Activated CD8-positive, alpha-beta T cell treated with anti-CD3 and anti-CD28 coated beads for 36 hours (primary cell): ENCODE data around the gene GGPS1. TPM values are rescaled to one million over a fixed set of nuclear protein-coding genes. Genes with fewer than 3 reads are reported as not detected.
A peak's percentile ranks its signal among the peaks of the same experiment; 100 is the strongest.

Experiments used
- ATAC-seq: fragments of 200-7000 bp; cut with Tn5 transposase; one replicate; pipeline ENCODE4 v1.10.0; 2021; ENCODE audit warnings: mild to moderate bottlenecking, moderate library complexity
- CTCF ChIA-PET: fragments of 350-600 bp; sonication (Branson Sonifier 250); formaldehyde crosslinking; loops from one replicate; lab custom pipeline; 2021; ENCODE audit warnings: antibody characterized with exemption; lab: Charles Lee
- POLR2A ChIA-PET: fragments of 350-600 bp; sonication (Branson Sonifier 250); formaldehyde crosslinking; loops from one replicate; lab custom pipeline; 2021; ENCODE audit warnings: antibody characterized with exemption; lab: Charles Lee
- DNase-seq: peaks from one replicate; pipeline ENCODE4 v3.0.0-alpha.2; 2020
- H3K27ac Mint-ChIP-seq: one replicate; pipeline ENCODE4 v1.8.0; 2021; ENCODE audit warnings: mild to moderate bottlenecking, mixed read lengths
- H3K27me3 Mint-ChIP-seq: one replicate; pipeline ENCODE4 v1.8.0; 2021; ENCODE audit warnings: mixed read lengths
- H3K36me3 Mint-ChIP-seq: one replicate; pipeline ENCODE4 v1.8.0; 2021; ENCODE audit warnings: low read depth, mixed read lengths
- H3K4me1 Mint-ChIP-seq: one replicate; pipeline ENCODE4 v1.8.0; 2021; ENCODE audit warnings: low read depth, mixed read lengths
- H3K4me3 Mint-ChIP-seq: one replicate; pipeline ENCODE4 v1.8.0; 2021; ENCODE audit warnings: mild to moderate bottlenecking, moderate library complexity, mixed read lengths
- H3K9me3 Mint-ChIP-seq: one replicate; pipeline ENCODE4 v1.8.0; 2021; ENCODE audit warnings: mixed read lengths
- intact Hi-C: fragments of 100-400 bp; cut with micrococcal nuclease; formaldehyde crosslinking; loops from one replicate; pipeline ENCODE4 v1.10.0; 2022
- total RNA-seq, 2 experiments: library from RNA; stranded (reverse); gene quantifications; one replicate each; pipeline ENCODE4 v1.2.3, GENCODE V29; 2021
- TF ChIP-seq, protein P1 (sequence below): fragments of 200-600 bp; IDR thresholded peaks from one replicate; pipeline ENCODE4 v1.8.0; 2022; ENCODE audit warnings: antibody characterized with exemption, mild to moderate bottlenecking

GGPS1 gene
- total RNA-seq, 2 experiments from 2014 or later, result 35.4 to 37.8 TPM

DNA sequence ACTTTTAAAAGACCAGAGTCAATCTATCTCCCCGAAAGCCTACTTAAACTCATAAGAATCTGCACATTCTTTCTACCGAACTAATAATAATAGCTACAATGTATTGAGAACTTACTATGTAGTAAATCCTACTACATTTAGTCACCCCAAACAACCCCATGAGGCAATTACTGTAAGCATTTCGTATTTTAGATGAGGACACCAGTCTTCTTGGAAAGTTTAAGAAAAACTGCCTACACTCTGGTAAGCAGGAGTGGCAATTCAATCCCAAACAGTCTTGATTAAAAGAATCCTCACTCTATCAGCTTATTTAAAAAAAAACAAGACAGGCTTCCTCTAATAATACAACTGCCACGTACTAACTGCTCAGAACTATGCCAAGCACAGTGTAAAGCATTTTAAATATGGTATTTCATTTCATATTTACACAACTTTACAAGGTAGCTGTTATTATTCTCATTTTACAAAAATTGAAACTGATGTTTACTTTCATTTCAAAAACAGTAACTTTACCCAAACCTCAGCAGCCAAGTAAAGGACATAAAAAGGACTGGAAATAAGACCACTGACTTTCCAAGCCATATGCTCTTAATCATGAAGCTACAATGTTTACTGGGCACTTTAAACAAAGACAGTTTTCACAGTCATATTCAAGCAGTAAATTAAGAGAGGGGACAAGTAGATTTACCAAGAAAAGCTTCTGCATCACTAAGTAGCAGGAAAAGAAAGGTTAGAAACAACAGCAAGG, 14.3 kb upstream of the GGPS1 start:
- no peaks in the 10 kb centered on the region for H3K27me3 Mint-ChIP-seq
- ChIA-PET CTCF (interaction anchor here (1.1 to 3.6 kb wide), 9 partner anchors 9 to 103 kb away, joined by 3 to 20 read pairs (median 4); no protein-coding TSS in a partner anchor), POLR2A (interaction anchor here (1.4 to 3.3 kb wide), 4 partner anchors 9 to 14 kb away, joined by 4 to 15 read pairs (median 10); partner anchors contain the start of genes ARID4B and GGPS1)
- peak; percentile 22 for ATAC-seq
- H3K4me3 Mint-ChIP-seq, result peak overlapping the region; percentile 49
- DNase-seq, result no peak
- H3K9me3 Mint-ChIP-seq, result no peaks in the 10 kb centered on the region
- intact Hi-C loops, result no loop called here
- TF ChIP-seq, protein P1, sequence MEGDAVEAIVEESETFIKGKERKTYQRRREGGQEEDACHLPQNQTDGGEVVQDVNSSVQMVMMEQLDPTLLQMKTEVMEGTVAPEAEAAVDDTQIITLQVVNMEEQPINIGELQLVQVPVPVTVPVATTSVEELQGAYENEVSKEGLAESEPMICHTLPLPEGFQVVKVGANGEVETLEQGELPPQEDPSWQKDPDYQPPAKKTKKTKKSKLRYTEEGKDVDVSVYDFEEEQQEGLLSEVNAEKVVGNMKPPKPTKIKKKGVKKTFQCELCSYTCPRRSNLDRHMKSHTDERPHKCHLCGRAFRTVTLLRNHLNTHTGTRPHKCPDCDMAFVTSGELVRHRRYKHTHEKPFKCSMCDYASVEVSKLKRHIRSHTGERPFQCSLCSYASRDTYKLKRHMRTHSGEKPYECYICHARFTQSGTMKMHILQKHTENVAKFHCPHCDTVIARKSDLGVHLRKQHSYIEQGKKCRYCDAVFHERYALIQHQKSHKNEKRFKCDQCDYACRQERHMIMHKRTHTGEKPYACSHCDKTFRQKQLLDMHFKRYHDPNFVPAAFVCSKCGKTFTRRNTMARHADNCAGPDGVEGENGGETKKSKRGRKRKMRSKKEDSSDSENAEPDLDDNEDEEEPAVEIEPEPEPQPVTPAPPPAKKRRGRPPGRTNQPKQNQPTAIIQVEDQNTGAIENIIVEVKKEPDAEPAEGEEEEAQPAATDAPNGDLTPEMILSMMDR, result no peak
- peaks cover 65% of the 10 kb centered on the region for H3K4me1 Mint-ChIP-seq
- H3K36me3 Mint-ChIP-seq, result peaks cover 37% of the 10 kb centered on the region
- H3K27ac Mint-ChIP-seq, result peak overlapping the region; percentile 85

DNA sequence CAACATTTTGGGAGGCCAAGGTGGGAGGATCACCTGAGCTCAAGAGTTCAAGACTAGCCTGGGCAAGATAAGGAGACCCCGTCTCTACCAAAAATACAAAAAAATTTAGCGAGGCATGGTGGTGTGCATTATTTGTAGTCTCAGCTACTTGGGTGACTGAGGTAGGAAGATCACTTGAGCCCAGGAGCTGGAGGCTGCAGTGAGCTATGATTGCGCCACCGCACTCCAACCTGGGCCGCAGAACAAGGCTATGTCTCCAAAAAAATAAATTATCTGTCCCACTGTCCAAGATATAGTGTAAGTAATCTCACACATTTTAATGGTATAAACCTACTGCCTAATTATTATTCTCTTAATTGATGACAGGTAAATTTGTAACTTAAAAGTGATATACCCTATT, 13.2 kb upstream of the GGPS1 start:
- Mint-ChIP-seq H3K4me1 (peaks cover 70% of the 10 kb centered on the region), H3K27me3 (no peaks in the 10 kb centered on the region), H3K4me3 (no peak overlapping the region), H3K9me3 (no peaks in the 10 kb centered on the region), H3K27ac (peak overlapping the region; percentile 59), H3K36me3 (peaks cover 42% of the 10 kb centered on the region)
- intact Hi-C loops, result no loop called here
- ATAC-seq (no peak), DNase-seq (no peak)
- TF ChIP-seq, protein P1, result no peak
- ChIA-PET POLR2A (interaction anchor here (0.6 to 3.3 kb wide), 2 partner anchors 10 to 14 kb away, joined by 3 to 14 read pairs; no protein-coding TSS in a partner anchor), CTCF (interaction anchor here (1.2 to 3.6 kb wide), 6 partner anchors 9 to 102 kb away, joined by 3 to 20 read pairs (median 5); no protein-coding TSS in a partner anchor)

DNA sequence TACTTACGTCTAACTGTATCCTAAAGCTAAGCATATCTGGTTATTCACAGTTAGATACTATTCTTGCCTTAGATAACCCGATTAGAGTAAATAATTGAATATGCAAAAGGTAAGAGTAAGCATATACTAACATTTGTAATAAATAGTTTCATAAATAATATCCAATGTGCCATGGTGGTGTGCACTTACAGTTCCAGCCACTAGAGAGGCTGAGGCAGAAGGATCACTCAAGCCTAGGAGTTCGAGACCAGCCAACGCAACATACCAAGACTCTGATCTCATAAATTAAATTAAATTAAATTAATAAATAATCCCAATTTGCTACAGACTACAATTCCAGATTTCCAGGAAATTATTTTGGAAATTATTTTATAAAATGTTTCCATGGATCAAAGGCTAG, 12.6 kb upstream of the GGPS1 start:
- DNase-seq (no peak), ATAC-seq (no peak)
- Mint-ChIP-seq H3K9me3 (no peaks in the 10 kb centered on the region), H3K4me1 (peaks cover 72% of the 10 kb centered on the region), H3K27me3 (no peaks in the 10 kb centered on the region), H3K27ac (peak overlapping the region; percentile 59), H3K4me3 (no peak overlapping the region), H3K36me3 (peaks cover 45% of the 10 kb centered on the region)
- ChIA-PET CTCF (interaction anchor here (1.6 to 3.6 kb wide), 4 partner anchors 9 to 99 kb away, joined by 5 to 20 read pairs (median 10); no protein-coding TSS in a partner anchor), POLR2A (interaction anchor here (0.6 kb wide), 1 partner anchor 13 kb away, joined by 3 read pairs; no protein-coding TSS in a partner anchor)
- intact Hi-C loops, result no loop called here
- TF ChIP-seq, protein P1, result peak; percentile 31

DNA sequence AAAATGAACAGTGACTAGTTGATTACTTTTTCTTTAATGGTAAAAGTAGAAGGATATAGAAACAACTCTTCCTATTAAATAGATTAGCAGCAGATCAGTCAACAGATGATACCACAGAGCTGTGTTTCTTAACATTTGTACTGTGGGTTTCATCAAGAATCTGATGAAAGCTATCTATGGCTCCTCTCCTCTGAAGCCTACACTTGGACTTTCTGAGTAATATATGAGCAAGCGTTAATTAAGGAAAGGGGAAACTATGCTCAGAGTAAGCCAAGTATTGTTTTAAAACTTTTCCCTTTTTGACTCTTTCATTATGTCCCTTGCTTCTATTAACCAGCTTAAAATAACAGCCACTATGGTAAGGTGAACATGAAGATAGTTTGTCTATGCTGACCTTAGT, 11.2 kb upstream of the GGPS1 start:
- H3K36me3 Mint-ChIP-seq, result peaks cover 51% of the 10 kb centered on the region
- H3K9me3 Mint-ChIP-seq, result no peaks in the 10 kb centered on the region
- ATAC-seq, result peak; percentile 71
- ChIA-PET CTCF (interaction anchor here (1.1 to 1.2 kb wide), 3 partner anchors 9 to 41 kb away, joined by 3 to 4 read pairs (median 3); no protein-coding TSS in a partner anchor), POLR2A (interaction anchor here (1.0 to 1.4 kb wide), 2 partner anchors 14 to 18 kb away, joined by 3 to 7 read pairs; no protein-coding TSS in a partner anchor)
- H3K4me1 Mint-ChIP-seq, result peaks cover 77% of the 10 kb centered on the region
- TF ChIP-seq, protein P1, result no peak
- intact Hi-C loops, result no loop called here
- H3K27ac Mint-ChIP-seq, result peak overlapping the region; percentile 88
- DNase-seq, result no peak
- peak overlapping the region; percentile 31 for H3K4me3 Mint-ChIP-seq
- no peaks in the 10 kb centered on the region for H3K27me3 Mint-ChIP-seq
